ENCODE results near the gene PERM1.

The PERM1 gene

GRCh38 chr1:941588-942383 lies 40.1 kb downstream of the PERM1 start:
- TF ChIP-seq CTCF (IDR thresholded peaks at IDR 0.05; ENCODE audit: low read depth, low read length) = no peak
- peak; percentile 38 to 84 for DNase-seq (ENCODE audit: low read depth in 2 of 2)
- H3K4me3 ChIP-seq (replicated peaks in 1 of 2; ENCODE audit: low read depth in 2 of 2, low read length in 2 of 2) = peak overlapping the region; percentile 26 to 40

GRCh38 chr1:941015-941587 lies 40.8 kb downstream of the PERM1 start:
- H3K4me3 ChIP-seq (replicated peaks in 1 of 2; ENCODE audit: low read depth in 2 of 2, low read length in 2 of 2) = no peak overlapping the region
- TF ChIP-seq CTCF (IDR thresholded peaks at IDR 0.05; ENCODE audit: low read depth, low read length) = no peak
- DNase-seq (ENCODE audit: low read depth in 2 of 2) = no peak

GRCh38 chr1:940107-941014 lies 41.5 kb downstream of the PERM1 start:
- peak in 1 of 2 donors; percentile 72 for DNase-seq (ENCODE audit: low read depth in 2 of 2)
- TF ChIP-seq CTCF (IDR thresholded peaks at IDR 0.05; ENCODE audit: low read depth, low read length) = no peak
- H3K4me3 ChIP-seq (replicated peaks in 1 of 2; ENCODE audit: low read depth in 2 of 2, low read length in 2 of 2) = peak overlapping the region; percentile 15 to 24

- H3K4me3 ChIP-seq (replicated peaks in 1 of 2; ENCODE audit: low read depth in 2 of 2, low read length in 2 of 2) = no peak overlapping the region
- no peak for DNase-seq (ENCODE audit: low read depth in 2 of 2)
- no peak for TF ChIP-seq CTCF (IDR thresholded peaks at IDR 0.05; ENCODE audit: low read depth, low read length)
Observed at GRCh38 chr1:939511-940106, 42.3 kb downstream of the PERM1 start.

- no peak overlapping the region for H3K4me3 ChIP-seq (replicated peaks in 1 of 2; ENCODE audit: low read depth in 2 of 2, low read length in 2 of 2)
- DNase-seq (ENCODE audit: low read depth in 2 of 2) = no peak
Observed at GRCh38 chr1:938711-939489, 43.0 kb downstream of the PERM1 start.

More at GRCh38 chr1:938711-939489, 43.0 kb downstream of the PERM1 start:
- TF ChIP-seq CTCF (IDR thresholded peaks at IDR 0.05; ENCODE audit: low read depth, low read length) = no peak

All from cardiac fibroblast (primary cell).